ENCODE results near the gene FBL.

FBL gene

GRCh38 chr19:39828015-39828653 is 18.0 kb downstream of the FBL start:
- peaks cover 5% of the 10 kb centered on the region for H3K4me1 ChIP-seq (ENCODE audit: control insufficient read depth, low read length)
- no peaks in the 10 kb centered on the region for H3K27me3 ChIP-seq (ENCODE audit: control insufficient read depth, low read length)
- H3K79me2 ChIP-seq (ENCODE audit: control insufficient read depth, low read length) = peaks cover 10% of the 10 kb centered on the region
- no peak overlapping the region for H3K4me3 ChIP-seq (ENCODE audit: low read length)
- H3K4me2 ChIP-seq (ENCODE audit: low read length) = no peak overlapping the region
- H3K36me3 ChIP-seq (ENCODE audit: control insufficient read depth, low read length) = peaks cover 89% of the 10 kb centered on the region
- H3K9me3 ChIP-seq (ENCODE audit: control insufficient read depth, insufficient read depth, low read length) = no peaks in the 10 kb centered on the region
- H3F3A ChIP-seq (ENCODE audit: control insufficient read depth, insufficient read depth) = no peaks in the 10 kb centered on the region
- H3K9me2 ChIP-seq (replicated peaks; ENCODE audit: control insufficient read depth, low read length) = no peaks in the 10 kb centered on the region
- TF ChIP-seq EZH2phosphoT487 (IDR thresholded peaks at IDR 0.05; ENCODE audit: borderline replicate concordance, low read length) (no peak), CTCF (IDR thresholded peaks at IDR 0.05; ENCODE audit: low read depth, low read length, poor library complexity, severe bottlenecking) (no peak)
- H4K20me1 ChIP-seq (ENCODE audit: control insufficient read depth, insufficient read depth, low read depth, low read length) = 0 out of 2 replicates have a peak, but pooled peaks cover 9% of the 10 kb centered on the region
- no peak overlapping the region for H3K27ac ChIP-seq (ENCODE audit: low read depth, low read length)

- no peak for TF ChIP-seq CTCF (IDR thresholded peaks at IDR 0.05; ENCODE audit: low read depth, low read length, poor library complexity, severe bottlenecking)
- no peak for TF ChIP-seq EZH2phosphoT487 (IDR thresholded peaks at IDR 0.05; ENCODE audit: borderline replicate concordance, low read length)
- Histone ChIP-seq H3K4me1 (ENCODE audit: control insufficient read depth, low read length) (no peaks in the 10 kb centered on the region; the same call in 1 of the 2 replicates), H3K4me3 (ENCODE audit: low read length) (no peak overlapping the region), H4K20me1 (ENCODE audit: control insufficient read depth, insufficient read depth, low read depth, low read length) (0 out of 2 replicates have a peak, but pooled peaks cover under 1% of the 10 kb centered on the region), H3K36me3 (ENCODE audit: control insufficient read depth, low read length) (peaks cover 82% of the 10 kb centered on the region), H3K27me3 (ENCODE audit: control insufficient read depth, low read length) (no peaks in the 10 kb centered on the region), H3K79me2 (ENCODE audit: control insufficient read depth, low read length) (peaks cover 1% of the 10 kb centered on the region; the same call in 1 of the 2 replicates), H3K9me3 (ENCODE audit: control insufficient read depth, insufficient read depth, low read length) (no peaks in the 10 kb centered on the region), H3K9me2 (replicated peaks; ENCODE audit: control insufficient read depth, low read length) (no peaks in the 10 kb centered on the region), H3K4me2 (ENCODE audit: low read length) (no peak overlapping the region), H3K27ac (ENCODE audit: low read depth, low read length) (no peak overlapping the region), H3F3A (ENCODE audit: control insufficient read depth, insufficient read depth) (no peaks in the 10 kb centered on the region)
Observed at GRCh38 chr19:39827216-39827615, 19.0 kb downstream of the FBL start.

DNA sequence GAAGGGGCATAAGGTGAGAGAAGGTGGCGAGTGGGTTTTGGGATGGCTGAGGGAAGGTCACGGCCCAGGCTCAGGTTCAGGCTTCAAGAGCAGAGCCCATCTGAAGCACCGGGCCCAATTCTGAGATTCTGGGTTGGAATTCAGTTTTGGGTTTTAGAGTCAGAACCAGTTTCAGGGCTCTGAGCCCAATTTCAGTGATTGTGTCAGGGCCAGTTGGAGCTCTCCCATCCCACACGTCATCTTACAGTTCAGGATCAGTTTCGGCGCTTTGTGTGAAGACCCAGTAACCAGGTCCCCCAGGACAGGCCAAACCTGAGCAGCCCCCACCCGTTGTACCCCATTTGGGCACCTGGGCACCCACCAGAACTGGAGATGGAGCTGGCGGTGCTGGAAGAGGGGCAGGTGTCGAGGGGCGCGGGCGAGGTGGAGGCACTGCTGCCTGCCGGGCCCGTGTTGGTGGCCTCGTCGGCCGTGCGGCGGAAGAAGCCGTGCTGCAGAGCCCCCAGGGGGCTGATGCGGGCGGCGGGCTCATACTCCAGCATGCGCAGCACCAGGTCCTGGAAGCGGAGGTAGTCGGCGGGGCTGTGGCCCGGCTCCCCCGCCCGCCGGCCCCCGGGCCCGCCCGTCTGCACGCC is 19.8 kb downstream of the FBL start:
- no peaks in the 10 kb centered on the region for H3K27me3 ChIP-seq (ENCODE audit: control insufficient read depth, low read length)
- no peak overlapping the region for H3K27ac ChIP-seq (ENCODE audit: low read depth, low read length)
- no peak overlapping the region for H3K4me2 ChIP-seq (ENCODE audit: low read length)
- H3K4me1 ChIP-seq (ENCODE audit: control insufficient read depth, low read length) = no peaks in the 10 kb centered on the region; the same call in 1 of the 2 replicates
- H3K4me3 ChIP-seq (ENCODE audit: low read length) = no peak overlapping the region
- no peaks in the 10 kb centered on the region for H3K79me2 ChIP-seq (ENCODE audit: control insufficient read depth, low read length)
- H3K9me2 ChIP-seq (replicated peaks; ENCODE audit: control insufficient read depth, low read length) = no peaks in the 10 kb centered on the region
- no peaks in the 10 kb centered on the region for H3F3A ChIP-seq (ENCODE audit: control insufficient read depth, insufficient read depth)
- no peaks in the 10 kb centered on the region for H4K20me1 ChIP-seq (ENCODE audit: control insufficient read depth, insufficient read depth, low read depth, low read length)
- TF ChIP-seq CTCF (IDR thresholded peaks at IDR 0.05; ENCODE audit: low read depth, low read length, poor library complexity, severe bottlenecking) (no peak), EZH2phosphoT487 (IDR thresholded peaks at IDR 0.05; ENCODE audit: borderline replicate concordance, low read length) (no peak)
- H3K36me3 ChIP-seq (ENCODE audit: control insufficient read depth, low read length) = peaks cover 80% of the 10 kb centered on the region
- no peaks in the 10 kb centered on the region for H3K9me3 ChIP-seq (ENCODE audit: control insufficient read depth, insufficient read depth, low read length)
